Middle frontal gyrus (tissue), 1 donor: ENCODE data around the gene STK38L.
"Not testable (repeated sequence)": the region's sequence is repeated elsewhere in the genome, so short reads cannot be mapped to it uniquely, and the experiment has no call there.

Experiments
- DNase-seq: peaks from one replicate; pipeline ENCODE4 v3.0.0-alpha.2; 2015; ENCODE audit warnings: low spot score; ENCODE audit errors: extremely low spot score

STK38L gene

GRCh38 chr12:27226407-27226929 is 17.6 kb upstream of the STK38L start:
- DNase-seq: no peak

- no peak for DNase-seq
These were observed 14.7 kb upstream of the STK38L start for GRCh38 chr12:27229367-27229766.

GRCh38 chr12:27231374-27231773 is 12.7 kb upstream of the STK38L start:
- not testable (repeated sequence) for DNase-seq

DNA sequence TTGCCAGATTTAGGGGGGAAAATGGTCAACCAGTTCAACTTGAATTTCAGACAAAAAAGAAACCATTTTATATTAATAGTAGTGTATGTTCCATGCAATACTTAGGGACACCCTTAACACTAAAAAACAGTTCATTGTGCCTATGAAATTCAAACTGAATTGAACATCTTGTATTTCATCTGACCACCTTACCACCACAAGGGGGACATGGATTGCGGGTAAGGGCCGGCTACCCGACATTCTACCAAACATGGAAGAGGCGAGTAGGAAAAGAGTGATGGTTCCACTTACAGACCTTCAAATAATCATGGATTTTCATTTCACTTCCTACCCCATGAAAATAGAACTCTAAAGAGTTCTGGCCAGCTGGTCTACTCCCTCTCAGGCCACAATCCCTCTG is 10.3 kb upstream of the STK38L start:
- DNase-seq: no peak

- DNase-seq: no peak
These were observed 7.6 kb upstream of the STK38L start for GRCh38 chr12:27236498-27236897.

GRCh38 chr12:27237790-27238771 is 6.0 kb upstream of the STK38L start:
- DNase-seq: no peak

DNA sequence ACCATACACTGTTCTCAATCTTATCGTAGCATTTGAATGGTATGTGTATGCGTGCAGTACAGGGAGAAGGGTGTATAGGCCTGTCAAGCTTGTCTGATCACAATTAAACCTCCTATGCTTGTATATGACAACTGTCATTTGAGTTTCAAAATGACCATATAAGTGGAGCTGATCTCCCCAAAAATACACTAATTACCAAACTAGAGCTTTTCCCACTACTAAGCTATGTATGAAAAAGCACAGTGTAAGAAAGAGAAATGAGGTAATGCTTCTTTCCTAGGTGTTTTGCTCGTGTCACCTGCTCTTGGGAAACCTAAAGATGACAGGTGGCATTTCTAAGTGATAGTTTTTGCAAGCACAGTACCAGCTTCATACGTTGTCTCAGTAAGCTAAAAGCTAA is 1.1 kb upstream of the STK38L start:
- DNase-seq: no peak

- no peak for DNase-seq
These were observed 803 bp downstream of the STK38L start for GRCh38 chr12:27244689-27245488.

DNA sequence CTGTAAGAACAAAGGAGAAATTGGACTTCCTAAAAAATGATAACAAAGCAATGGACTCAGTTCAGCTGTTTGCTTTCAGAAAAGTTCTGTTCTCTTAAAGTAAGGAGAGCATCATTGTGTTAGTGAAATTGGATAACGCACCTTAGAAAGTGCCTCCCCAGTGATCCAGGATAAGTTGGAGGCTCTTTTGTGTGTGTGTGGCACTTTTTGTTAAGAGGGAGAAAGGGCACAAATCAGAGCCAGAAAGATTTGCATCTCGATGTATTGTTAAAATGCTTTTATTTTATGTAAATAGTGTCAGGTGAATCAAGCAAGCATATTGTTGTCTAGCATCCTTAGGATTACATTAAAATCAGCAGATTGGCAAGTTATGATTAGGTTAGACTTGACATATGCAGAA is 2.1 kb downstream of the STK38L start:
- no peak for DNase-seq

DNA sequence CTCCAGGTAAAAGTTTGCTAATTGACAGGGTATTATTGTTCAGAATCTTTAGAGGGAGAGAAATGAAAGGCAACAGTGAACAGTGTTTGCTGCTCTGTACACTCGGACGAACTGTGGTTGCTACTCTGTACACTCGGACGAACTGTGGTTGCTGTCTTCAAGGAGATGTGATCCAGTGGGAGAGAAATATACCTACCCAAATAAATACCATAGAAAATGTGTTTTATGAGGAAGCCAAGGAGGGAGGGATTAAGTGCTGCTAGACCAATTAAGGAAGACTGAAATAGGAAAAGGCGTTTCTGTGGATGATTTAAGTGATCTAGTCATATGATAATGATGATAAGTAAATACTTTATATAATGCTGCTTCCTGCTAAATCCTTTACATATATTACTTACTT is 2.7 kb downstream of the STK38L start:
- DNase-seq: no peak

GRCh38 chr12:27252934-27253333 is 8.8 kb downstream of the STK38L start:
- DNase-seq: no peak

- DNase-seq: no peak
These were observed 9.3 kb downstream of the STK38L start for GRCh38 chr12:27253347-27253746.

GRCh38 chr12:27255806-27256205 is 11.7 kb downstream of the STK38L start:
- DNase-seq: no peak

DNA sequence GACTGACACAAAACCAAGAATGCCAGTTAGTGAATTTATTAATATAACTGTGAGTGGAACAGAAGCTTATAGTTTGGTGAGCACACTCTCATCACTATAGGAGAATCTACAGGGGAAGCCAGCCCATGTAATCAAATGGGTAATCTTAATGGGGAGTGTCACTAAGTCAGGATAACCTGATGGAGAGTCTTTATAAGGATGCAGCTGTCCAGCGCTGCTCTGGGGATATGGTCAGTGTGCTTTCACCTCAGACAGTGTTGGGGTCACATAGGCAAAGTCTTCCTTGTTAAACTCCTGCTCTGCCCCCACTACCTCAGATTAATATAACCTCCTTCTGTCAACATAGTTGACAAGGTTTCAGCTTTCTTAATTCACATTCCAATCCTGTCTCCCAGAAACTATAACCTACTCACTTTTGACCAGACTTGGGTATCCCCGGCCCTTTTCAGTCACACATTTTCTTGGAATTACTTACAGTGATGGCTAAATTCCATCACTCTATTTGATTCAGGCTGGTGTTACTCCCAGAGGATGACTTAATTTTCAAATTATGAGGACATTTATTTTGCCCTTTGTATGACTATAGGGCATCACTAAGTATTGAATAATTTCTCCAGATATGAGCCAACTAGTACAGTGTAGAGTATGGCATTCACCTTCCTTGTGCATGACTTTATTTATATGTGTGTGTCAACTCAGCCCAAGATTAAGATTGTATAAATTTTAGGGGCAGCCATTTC is 13.2 kb downstream of the STK38L start:
- no peak for DNase-seq

DNA sequence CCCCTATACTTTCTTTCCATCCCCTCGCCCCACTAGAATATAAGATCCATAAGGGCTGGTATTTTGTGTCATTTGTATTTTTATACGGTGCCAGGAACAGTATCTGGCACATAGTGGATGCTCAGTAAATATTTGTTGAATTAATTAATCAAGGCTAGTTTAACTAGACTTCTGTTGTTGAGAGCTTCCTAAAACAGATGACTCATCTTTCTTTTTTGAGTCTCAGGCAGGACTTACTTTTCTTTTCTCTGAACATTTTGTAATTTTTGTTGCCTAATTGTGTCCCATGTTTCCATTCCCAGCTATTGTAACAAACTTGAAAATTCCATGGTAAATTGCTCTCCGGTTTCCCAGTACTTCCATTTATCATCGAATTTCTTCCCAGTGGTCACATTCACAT is 16.7 kb downstream of the STK38L start:
- no peak for DNase-seq

DNA sequence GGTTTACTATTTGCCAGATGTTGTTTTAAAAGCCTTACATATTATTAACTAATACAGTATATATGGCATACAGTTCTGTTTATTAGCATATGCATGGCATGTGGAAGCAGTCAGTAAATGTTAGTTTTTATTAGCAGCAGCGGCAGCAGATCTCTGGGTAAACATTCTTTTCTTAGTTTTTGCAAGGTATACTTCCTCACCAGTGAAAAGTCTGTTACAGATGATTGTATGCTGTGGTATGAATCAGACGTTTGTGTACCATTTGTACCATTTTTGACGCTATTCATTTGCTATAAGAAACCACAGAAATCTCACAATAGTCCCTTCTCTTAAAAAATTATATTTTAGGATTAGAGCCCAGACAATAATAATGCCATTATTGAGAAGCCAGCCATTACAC is 17.8 kb downstream of the STK38L start:
- DNase-seq: no peak

- DNase-seq: no peak
These were observed 26.1 kb downstream of the STK38L start for GRCh38 chr12:27270148-27270547.

DNA sequence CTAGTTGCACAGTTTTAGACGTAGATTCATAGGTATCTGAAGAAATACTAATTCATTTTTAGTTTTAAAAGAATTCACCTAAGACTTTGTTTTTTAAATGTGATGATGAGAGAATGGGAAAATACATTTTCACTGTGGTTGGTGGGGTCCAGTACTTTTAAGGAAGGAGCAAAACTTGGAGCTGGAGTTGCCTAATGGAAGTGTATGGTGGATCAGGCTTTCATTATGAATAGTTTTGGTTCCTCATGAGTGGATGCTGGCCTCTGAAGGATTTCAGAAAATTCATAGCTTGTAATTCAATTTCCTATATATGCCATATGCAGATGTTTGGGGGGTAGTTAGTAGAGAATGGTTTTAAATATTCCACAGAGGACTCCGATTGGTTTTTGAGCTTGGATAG is 27.1 kb downstream of the STK38L start:
- DNase-seq: no peak

DNA sequence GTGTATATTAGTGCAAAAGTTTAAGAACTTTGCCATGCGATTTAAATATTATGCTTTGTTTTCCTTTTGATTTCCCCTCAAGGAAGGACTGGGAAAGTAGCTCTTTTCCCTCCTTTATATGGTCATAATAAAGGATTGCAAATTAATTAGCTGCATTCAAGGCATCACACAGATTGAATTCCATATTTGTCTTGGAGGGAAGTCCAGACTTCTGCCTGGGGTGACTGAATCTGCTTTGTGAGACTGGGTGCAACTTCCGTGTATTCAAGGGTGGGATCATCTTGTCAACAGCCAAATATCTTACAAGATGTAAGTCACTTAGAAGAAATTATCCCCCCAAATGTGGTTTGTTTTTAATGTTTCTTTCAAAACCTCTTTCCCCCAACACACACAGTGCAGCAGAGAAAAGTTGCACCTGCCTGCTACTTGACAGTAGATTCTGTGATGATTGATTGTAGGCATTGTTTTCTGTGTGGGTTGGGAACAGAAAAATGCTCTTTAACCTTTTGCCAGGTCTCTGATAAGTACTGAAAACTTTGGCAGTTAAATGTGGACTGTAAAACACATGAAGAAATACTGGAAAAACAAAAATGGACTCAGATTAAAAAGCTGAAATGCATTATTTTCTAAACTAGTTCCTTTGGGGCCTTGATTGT is 28.4 kb downstream of the STK38L start:
- no peak for DNase-seq

GRCh38 chr12:27273114-27273513 is 29.0 kb downstream of the STK38L start:
- DNase-seq: no peak

- no peak for DNase-seq
These were observed 30.6 kb downstream of the STK38L start for GRCh38 chr12:27274706-27275105.
